GM19452 (cell line): Measurements from ENCODE around the gene UBE2C.
"Not testable (repeated sequence)": the region's sequence is repeated elsewhere in the genome, so short reads cannot be mapped to it uniquely, and the experiment has no call there.

Experiments
- ATAC-seq: cut with Tn5 transposase; IDR thresholded peaks from one replicate; pipeline ENCODE4 v1.9.1; 2021; ENCODE audit not compliant: unreplicated experiment

Gene UBE2C

DNA sequence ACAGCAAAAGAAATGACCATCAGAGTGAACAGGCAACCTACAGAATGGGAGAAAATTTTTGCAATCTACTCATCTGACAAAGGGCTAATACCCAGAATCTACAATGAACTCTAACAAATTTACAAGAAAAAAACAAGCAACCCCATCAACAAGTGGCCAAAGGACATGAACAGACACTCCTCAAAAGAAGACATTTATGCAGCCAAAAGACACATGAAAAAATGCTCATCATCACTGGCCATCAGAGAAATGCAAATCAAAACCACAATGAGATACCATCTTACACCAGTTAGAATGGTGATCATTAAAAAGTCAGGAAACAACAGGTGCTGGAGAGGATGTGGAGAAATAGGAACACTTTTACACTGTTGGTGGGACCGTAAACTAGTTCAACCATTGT, 14.9 kb upstream of the UBE2C start:
- ATAC-seq, result not testable (repeated sequence)

DNA sequence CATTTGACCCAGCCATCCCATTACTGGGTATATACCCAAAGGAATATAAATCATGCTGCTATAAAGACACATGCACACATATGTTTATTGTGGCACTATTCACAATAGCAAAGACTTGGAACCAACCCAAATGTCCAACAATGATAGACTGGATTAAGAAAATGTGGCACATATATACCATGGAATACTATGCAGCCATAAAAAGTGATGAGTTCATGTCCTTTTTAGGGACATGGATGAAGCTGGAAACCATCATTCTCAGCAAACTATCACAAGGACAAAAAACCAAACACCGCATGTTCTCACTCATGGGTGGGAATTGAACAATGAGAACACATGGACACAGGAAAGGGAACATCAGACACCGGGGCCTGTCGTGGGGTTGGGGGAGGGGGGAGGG, 14.5 kb upstream of the UBE2C start:
- not testable (repeated sequence) for ATAC-seq

DNA sequence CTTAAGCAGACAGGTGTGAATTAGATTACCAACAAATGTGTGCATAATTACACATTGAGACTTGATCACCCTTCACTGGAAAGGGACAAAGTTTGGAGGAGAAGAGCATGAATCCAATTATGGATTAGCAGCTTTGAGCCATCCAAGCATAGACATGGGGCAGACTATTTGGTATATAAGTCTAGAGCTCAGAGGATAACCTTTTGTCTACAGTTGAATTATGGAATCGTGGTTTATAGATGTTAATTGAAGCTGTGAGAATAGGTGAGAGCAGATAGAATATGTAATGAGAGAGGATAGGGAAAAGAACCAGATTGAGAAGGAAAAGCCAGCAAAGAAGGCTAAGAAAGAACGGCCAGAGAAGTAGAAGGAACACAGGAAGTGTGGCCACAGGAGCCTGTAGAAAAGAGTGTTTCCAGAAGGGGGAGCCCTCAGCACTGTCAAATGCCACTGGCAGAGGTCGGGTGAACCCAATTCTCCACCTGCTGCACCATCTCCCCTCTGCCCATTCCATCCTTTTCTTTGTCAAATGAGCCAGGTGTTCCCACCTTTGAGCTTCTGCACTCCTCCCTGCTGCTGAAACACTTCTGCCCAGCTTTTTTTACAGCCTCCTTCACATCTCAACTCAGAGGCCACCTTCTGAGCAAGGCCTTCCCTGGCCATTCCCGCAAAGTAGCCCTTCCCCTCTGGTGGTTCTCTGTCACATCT, 13.4 kb upstream of the UBE2C start:
- ATAC-seq, result no peak

DNA sequence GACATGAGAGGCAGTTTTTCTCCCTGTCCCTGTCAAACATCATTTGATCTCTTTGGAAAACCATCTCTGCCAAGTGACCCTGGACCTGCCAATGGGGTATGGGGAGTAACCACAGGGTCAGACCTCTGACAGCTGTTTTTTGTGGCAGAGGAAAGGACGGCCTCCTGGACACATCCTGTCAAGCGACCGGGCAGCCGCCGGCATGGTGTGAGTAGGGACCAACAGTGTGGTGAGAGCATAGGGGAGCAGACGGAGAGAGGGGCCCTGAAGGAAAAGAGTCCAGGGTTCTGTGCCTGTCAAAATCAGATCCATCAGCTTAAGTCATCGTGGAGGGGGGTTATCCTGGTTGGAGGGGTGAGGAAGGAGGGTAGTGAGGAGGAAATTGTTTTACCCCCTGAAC, 10.6 kb upstream of the UBE2C start:
- no peak for ATAC-seq

DNA sequence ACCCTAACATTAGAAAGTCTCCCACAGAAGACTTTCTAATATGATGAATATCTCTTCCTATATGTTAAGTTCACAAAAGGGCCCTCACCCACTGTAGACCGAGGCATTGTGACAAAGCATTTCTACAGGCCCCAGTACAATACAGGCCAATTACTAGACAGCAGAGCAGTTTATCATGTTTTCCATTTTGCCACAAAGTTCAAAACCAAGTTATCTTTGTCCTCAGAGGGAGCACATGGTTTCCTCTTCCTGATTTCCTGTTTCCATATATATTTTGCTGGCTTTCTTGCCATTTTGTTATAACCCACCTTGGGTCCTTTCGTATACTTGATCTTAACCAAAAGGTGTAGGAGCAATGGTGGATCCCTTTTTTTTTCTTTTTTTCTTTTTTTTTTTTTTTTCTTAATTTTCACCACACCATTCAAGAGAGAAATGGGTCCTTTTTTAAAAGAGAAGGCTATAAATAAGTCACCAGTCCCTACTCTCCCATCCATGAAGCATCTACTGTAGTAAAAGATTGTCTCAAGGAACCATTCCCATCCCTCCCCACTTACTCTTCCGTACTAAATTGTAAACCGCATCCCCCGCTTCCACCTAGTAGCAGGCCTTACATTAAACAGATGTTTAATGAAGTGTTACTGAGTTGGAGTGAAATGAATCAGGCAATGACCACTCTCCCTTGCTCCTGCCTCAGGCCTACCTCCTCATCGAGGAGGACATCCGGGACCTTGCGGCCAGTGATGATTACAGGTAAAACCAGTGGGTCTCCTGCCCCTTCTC, 2.1 kb upstream of the UBE2C start:
- ATAC-seq, result no peak

DNA sequence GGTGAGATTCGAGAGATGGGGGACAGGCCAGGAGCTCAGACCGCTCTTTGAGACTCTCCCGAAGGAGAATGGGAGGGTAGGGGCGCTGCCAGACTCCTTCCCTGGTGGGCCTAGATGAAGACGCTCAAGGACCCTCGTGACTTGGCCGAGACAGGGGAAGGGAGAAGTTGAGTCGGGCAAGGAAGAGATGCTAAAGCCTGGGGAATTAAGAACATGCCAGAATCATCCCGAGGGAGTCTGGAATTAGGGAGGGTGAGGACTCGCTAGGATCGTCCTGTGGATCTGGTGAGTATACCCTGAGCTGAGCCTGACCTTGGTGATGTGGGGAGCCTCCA, 529 bp downstream of the UBE2C start:
- no peak for ATAC-seq

DNA sequence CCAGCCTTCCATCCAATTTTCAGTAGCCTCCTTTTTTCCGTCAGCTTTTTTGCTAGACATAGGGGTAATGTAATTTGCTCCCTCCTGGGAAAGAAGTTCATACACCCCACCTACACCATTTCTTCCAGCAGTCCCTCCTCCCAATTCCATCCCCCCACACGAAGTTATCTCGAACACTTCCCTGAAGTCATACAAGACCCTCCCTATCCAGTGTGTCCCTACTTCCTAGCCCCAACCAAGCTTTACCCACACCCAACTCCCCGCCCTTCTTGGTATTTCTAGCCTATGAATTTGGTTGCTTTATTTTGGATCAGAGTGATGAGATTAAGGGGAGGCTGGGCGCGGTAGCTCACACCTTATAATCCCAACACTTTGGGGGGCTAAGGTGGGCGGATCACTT, 1.0 kb downstream of the UBE2C start:
- ATAC-seq, result no peak

DNA sequence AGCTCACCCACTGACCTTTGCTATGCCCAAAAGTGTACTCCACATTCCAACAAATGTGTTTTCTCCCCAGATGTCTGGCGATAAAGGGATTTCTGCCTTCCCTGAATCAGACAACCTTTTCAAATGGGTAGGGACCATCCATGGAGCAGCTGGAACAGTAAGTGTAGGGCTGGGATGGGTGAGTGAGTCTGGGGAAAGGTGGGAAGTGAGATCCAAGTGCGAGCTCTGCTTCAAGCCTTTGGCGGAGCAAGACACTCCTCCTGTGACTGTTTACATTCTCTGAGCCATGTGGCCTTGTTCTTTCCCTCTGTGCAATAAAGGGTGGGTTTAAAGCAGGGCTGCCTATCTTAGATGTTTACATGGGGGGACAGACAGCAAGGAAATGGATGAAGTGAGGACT, 1.9 kb downstream of the UBE2C start:
- ATAC-seq, result no peak

DNA sequence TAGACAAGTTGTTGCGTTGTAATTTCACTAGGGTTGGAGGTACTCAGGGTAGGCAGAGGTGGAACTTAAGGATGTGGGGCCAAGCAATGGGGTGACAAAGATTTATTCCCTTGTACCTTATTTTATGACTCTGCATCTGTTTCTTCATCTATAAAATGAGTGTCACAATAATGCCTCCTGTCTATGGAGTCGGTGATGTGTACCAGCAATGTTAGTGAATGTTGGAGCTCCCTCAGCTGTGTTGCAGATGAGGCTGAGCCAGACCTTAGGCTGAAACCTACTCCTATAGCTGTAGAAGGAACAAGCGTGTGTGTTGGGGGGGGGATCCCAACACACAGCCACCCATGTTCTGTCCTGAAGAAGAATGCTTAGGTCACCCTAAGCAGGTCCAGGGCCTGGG, 4.5 kb downstream of the UBE2C start:
- ATAC-seq, result no peak

DNA sequence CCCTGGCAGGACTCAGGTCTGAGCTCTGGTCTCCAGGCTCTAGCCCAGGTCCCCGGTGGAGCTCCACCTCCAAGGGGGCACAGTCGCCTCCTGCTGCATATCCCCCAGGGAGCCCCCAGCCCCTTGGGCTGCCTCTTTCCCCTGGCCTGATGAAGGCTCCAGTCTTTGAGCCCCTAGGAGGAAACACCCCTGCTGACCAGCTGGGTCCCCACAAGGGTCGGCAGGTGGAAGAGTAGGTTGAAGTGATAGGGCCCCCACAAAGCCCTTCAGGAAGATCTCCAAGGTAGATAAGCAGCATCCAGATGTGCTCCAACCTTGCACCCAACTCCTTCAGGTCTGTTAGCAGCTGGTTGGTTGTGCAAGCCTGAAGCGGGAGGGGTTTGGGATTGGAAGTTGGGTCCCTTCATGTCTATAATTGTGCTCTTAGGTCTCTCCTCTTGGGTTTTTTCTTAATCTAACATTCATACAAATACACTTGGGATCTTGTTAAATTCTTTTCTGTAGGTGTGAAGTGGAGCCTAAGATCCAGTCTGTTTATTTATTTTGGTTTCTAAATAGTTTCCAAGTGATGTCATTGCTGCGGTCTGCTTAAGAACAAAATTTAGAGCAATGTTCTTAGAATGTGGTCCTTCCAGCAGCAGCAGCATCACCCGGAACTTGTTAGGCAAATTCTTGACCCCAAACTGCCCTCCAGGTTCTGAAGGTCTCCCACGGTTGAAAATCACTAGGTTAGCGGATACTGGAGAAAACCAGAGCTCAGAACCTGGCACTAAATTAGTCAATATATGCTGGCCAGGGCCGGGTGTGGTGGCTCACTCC, 5.1 kb downstream of the UBE2C start:
- ATAC-seq, result no peak

DNA sequence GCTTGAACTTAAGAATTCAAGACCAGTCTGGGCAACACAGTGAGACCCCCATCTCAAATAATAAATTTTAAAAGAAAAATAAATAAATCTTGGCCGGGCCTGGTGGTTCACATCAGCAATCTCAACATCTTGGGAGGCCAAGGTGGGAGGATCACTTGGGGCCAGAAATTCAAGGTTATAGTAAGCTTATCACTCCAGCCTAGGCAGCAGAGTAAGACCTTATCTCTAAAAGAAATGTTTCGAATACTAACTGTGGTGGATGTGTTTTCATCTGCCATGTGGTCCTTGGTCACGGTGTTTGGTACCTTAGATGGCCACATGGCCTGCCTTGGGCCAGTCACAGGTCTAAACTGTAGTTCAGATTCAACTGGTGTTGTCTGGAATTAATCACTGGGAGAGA, 5.8 kb downstream of the UBE2C start:
- ATAC-seq, result no peak

DNA sequence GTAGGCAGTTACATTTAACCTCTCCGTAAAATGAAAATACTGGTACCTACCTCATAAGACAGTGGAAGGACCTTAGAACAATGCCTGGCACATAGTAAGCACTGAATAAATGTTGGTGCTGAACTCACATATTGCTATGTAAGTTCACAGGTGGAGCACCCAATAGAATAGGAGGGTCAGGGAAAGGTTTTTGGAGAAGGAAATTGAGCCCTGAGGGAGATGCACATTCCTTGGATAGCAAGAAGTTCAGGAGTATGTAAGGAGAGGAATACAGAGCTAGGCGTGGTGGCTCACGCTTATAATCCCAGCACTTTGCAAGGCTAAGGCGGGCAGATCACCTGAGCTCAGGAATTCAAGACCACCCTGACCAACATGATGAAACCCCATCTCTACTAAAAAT, 7.0 kb downstream of the UBE2C start:
- ATAC-seq, result no peak

DNA sequence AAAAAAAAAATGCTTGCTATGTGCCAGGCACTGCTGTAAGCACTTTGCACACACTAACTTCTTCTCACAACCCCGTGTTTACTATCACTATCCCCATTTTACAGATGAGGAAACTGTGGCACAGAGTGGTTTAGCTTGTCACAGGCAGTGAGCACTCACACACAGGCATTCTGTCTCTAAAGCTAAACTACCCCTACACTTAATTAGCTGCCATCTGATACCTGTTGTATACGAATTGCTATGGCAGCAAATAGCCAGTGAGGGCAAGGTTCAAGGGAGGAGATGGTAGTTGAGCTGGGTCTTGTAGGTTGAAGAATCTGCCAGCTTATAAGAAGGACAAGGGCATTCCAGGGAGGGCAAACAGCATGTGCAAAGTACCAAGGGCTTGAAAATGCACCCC, 9.5 kb downstream of the UBE2C start:
- no peak for ATAC-seq

DNA sequence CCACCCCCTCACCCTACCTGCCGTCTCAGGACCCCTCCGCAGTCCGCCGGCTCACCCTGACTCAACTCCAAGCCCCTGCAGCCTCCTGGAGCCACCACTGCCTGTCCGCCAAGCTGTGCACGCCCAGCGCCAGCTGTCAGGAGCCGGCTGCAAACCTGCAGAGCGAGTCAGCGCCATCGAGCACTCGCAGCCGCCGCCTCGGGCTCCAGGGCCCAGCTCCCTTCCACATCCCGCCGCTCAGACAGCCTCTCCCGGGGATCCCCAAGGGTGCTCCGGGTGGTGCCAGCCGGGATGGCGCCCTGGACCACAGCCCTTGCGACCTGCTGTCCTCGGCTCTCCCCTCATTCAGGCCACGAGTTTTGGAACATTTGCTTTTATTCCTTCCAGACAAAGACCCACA, 10.4 kb downstream of the UBE2C start:
- no peak for ATAC-seq

DNA sequence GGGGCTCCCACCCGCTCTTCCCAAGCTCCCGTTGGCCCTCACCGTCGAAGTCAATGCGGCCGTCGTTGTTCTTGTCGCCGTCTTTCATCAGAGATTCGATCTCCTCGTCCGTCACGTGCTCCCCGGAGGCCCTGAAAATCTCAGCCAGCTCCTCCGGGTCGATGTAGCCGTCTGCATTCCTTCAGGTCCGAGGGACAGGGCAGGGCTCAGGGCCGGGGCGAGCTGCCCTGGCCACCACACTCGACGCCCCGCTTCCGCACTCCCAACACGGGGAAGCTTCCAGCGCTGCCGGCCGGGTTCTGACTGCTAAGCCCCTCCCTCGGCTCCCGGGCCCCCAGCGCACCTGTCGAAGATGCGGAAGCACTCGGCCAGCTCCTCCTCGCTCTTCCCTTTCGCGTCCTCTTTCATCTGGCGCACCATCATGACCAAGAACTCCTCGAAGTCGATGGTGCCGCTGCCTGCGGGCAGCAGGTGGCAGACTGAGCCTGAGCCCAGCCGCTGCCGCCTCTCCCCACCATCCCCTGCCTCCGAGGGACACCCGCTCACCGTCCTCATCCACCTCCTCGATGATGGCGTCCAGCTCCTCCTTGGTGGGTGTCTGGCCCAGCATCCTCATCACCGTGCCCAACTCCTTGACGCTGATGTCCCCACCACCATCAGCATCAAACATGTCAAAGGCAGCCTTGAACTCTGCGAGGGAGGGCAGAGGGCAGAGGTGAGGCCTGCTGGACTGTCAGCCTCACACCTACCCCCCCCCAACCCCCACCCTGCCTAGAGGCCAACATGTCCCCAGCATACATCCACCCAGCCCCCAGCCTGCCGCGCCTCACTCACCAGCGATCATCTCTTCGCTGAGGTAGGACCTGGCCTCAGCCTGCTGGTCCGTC, 11.7 kb downstream of the UBE2C start:
- ATAC-seq, result no peak

DNA sequence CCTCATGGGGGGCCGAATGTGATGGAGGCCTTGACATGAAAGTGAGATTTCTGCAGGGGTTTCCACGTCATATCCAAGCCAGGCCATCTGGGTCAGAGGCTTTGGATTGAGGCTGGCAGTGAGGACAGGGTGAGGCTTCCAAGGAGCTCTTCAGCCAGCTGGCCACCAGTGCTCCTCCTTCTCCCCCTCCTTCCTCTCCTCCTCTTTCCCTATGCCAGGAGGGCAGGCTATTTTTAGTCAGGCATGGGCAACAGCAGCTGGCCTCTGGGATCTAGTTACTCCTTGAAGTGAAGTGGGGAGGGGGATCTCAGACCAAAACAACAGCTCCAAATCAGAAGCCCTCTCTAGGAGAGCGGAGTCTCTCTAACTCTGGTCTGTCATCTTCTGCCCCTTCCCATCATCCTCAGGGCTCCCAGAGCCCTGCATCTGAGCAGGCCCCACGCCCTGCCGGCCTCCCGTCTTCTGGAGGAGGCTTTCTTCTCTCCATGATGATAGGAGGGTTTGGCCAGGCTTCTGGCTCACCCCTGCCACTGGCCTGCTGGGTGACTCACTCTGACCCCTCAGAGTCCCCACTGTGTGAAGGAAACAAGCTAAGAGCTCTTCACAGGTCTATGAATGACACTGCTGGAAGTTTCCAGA, 14.1 kb downstream of the UBE2C start:
- ATAC-seq, result no peak

DNA sequence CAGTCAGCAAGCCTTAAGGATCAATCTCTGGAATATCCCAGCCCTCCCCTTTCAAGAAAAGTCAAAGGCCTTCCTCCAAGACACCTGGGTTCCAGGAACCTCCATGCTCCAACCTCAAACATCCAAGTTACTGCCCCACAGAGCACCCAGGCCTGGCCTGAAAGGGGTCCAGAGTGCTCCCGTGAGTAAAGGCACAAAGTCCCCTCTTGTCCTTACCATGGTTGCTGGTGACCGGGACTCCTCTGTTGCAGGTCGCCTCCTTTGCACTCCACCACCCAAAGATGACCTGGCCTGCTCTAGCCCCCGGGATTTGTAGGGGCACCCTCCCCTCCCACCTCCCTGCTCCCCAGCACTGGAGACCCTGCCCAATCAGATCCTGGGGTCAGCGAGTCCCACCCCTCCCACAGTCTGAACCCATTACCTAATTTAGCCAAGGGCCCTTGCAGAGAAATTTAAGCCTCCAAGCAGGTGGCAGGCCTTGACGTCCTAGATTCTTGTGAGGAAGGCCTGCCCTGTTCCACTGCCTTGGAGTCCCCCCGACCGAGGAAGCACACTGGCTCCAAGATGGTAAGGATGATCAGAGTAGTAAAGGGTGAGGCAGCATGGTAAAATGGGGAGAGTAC, 14.7 kb downstream of the UBE2C start, which contains the start of gene TNNC2:
Gene TNNC2 (minus strand): TSS at position 283 of the 623 bp plus-strand sequence. CDS start 64 bp downstream, at position 219.
- no peak for ATAC-seq

DNA sequence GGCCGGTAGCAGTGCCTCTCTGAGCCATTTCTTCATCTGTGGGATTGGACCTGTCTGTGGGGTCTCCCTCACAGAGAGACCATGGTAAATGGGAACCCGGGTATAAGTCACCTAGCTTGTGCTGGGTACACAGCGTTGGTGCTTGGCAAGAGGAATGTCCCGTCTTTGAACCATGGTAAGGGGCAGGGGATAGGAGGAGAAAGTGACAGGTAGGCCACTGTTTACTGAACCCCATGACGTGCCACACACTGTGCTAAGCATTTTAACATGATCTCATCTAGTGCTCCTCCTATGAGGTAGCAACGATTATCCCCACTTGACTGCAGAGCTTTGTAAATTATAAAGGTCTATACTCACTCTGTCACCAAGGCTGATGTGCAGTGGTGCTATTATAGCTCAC, 15.3 kb downstream of the UBE2C start:
- ATAC-seq, result no peak

DNA sequence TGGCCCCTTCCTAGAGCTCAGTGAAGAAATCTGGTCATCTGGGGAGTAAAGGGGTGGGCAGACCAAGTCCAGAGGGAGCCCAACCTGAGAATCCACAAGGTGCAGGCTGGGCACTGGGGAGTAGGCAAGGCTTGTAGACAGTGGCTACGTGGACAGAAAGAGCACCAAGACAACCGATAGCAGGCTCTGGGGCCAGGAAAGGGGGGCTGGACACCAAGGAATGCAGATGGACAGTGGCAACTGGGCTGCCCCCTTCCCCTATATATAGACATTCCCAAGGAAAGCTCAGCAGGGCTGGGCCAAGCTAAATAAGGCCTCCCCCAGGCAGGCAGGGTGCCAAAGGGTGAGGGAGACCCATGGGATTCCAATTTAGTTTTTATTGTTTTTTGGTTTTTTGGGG, 16.1 kb downstream of the UBE2C start:
- no peak for ATAC-seq

DNA sequence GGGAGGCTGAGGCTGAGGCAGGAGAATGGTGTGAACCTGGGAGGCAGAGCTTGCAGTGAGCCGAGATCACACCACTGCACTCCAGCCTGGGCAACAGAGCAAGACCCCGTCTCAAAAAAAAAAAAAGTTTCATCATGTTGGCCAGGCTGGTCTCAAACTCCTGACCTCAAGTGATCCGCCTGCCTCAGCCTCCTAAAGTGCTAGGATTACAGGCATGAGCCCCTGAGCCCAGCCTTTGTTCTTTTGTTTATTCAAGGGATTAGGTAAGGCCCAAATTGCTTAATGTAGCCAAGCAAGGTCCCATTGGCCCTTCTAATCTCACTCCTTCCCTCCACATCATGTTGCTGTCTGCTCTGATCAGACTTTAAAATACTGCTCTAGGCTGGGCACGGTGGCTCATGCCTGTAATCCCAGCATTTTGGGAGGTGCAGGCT, 17.2 kb downstream of the UBE2C start:
- ATAC-seq, result not testable (repeated sequence)
